Skeletal muscle tissue (tissue), 4 donors: ENCODE results near the gene ATP7B. TPM values are rescaled to one million over a fixed set of nuclear protein-coding genes. Genes with fewer than 3 reads are reported as not detected.

Source experiments
- H3K27ac ChIP-seq: one replicate; pipeline ENCODE4 v1.7.0; 2013; ENCODE audit warnings: mild to moderate bottlenecking, low read depth, low read length, inconsistent platforms
- H3K27me3 ChIP-seq, 3 donors: one replicate each; pipeline ENCODE4 v1.7.0; 2013; ENCODE audit warnings: low read length in 3 of 3; ENCODE audit not compliant: control insufficient read depth in 3 of 3, insufficient read depth in 3 of 3
- H3K36me3 ChIP-seq, 3 donors: one replicate each; pipeline ENCODE4 v1.7.0; 2013; ENCODE audit warnings: low read length in 3 of 3; ENCODE audit not compliant: control insufficient read depth in 3 of 3, insufficient read depth in 3 of 3
- H3K4me1 ChIP-seq, 3 donors: one replicate each; pipeline ENCODE4 v1.7.0; 2013; ENCODE audit warnings: low read length in 3 of 3, mild to moderate bottlenecking in 3 of 3; ENCODE audit not compliant: control insufficient read depth in 3 of 3, insufficient read depth in 3 of 3
- H3K4me3 ChIP-seq, 3 donors: one replicate each; pipeline ENCODE4 v1.7.0; 2013; ENCODE audit warnings: low read length in 3 of 3
- H3K9ac ChIP-seq, 3 donors: one replicate each; pipeline ENCODE4 v1.7.0; 2013; ENCODE audit warnings: low read length in 3 of 3, mild to moderate bottlenecking in 3 of 3, moderate library complexity in 2 of 3, low read depth in 1 of 3
- H3K9me3 ChIP-seq, 3 donors: one replicate each; pipeline ENCODE4 v1.7.0; 2013; ENCODE audit warnings: low read length in 3 of 3; ENCODE audit not compliant: control insufficient read depth in 3 of 3
- total RNA-seq: library from RNA; depleted of rRNA; stranded (reverse); fragments of >200 nt; gene quantifications from one replicate; pipeline ENCODE4 v1.2.3, GENCODE V29; 2014
- donor health status: Osteomylitis.

ATP7B gene
- total RNA-seq, 1 donor from 2014 or later = 6.3 TPM

DNA sequence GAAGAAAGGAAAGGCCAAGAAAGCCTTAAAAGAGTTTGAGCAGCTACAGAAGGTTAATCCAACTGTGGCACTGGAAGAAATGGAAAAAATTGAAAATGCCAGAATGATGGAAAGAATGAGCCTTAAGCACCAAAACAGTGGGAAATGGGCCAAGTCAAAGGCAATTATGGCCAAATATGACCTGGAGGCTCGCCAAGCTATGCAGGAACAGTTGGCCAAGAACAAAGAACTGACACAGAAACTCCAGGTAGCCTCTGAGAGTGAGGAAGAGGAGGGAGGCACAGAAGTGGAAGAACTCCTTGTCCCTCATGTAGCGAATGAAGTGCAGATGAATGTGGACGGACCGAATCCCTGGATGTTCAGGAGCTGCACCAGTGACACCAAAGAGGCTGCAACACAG, 18.3 kb upstream of the ATP7B start:
- no peak overlapping the region for H3K27ac ChIP-seq
- H3K4me3 ChIP-seq = no peak overlapping the region

DNA sequence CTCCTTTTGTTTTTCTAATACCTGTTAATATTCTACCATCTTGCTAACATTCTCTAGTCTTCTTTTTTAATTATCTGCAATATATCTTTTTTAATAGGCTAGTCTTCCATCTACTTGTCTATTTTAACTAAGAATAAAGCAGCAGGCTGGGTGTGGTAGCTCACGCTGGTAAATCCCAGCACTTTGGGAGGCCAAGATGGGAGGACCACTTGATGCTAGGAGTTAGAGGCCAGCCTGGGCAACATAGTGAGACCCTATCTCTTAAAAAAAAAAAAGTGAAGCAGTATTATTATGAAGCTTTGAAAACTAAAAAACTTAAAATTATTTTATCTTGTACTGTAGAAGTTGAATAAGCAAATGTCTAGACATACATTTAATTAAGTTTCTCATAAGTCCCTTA, 16.6 kb upstream of the ATP7B start:
- no peak overlapping the region for H3K9ac ChIP-seq
- peaks cover 0 to 4% (median 0%) of the 10 kb centered on the region in 3 donors for H3K4me1 ChIP-seq
- H3K27me3 ChIP-seq = no peaks in the 10 kb centered on the region
- H3K27ac ChIP-seq = no peak overlapping the region
- H3K36me3 ChIP-seq = peaks cover 4 to 21% (median 17%) of the 10 kb centered on the region in 3 donors
- no peak overlapping the region for H3K4me3 ChIP-seq
- H3K9me3 ChIP-seq = no peaks in the 10 kb centered on the region

More for the DNA sequence above, 18.3 kb upstream of the ATP7B start:
- H3K36me3 ChIP-seq = peaks cover 4 to 14% (median 8%) of the 10 kb centered on the region in 3 donors
- no peaks in the 10 kb centered on the region for H3K9me3 ChIP-seq
- no peaks in the 10 kb centered on the region for H3K27me3 ChIP-seq
- peaks cover 0 to 4% (median 0%) of the 10 kb centered on the region in 3 donors for H3K4me1 ChIP-seq
- H3K9ac ChIP-seq = no peak overlapping the region

DNA sequence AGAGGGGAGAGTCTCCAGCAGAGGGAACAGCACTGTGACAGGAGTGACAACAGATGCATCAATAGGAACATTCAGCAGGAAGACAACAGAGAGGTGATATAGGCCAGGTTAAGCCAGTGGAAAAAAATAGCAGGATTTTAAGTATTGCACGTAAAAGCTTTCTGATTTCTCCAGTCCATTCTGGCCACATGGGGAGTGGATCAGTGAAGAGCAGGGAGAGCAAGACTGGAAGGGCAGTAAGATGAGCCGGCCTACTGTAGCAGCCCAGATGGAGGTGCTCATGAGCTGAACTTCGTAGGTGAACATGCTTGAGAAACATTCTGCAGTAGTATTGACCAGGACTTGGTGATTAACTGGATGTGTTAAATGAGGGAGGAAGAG, 15.0 kb upstream of the ATP7B start:
- peaks cover 0 to 4% (median 0%) of the 10 kb centered on the region in 3 donors for H3K4me1 ChIP-seq
- H3K27me3 ChIP-seq = no peaks in the 10 kb centered on the region
- H3K4me3 ChIP-seq = no peak overlapping the region
- H3K36me3 ChIP-seq = peaks cover 6 to 25% (median 17%) of the 10 kb centered on the region in 3 donors
- no peaks in the 10 kb centered on the region for H3K9me3 ChIP-seq
- H3K9ac ChIP-seq = no peak overlapping the region
- H3K27ac ChIP-seq = no peak overlapping the region

DNA sequence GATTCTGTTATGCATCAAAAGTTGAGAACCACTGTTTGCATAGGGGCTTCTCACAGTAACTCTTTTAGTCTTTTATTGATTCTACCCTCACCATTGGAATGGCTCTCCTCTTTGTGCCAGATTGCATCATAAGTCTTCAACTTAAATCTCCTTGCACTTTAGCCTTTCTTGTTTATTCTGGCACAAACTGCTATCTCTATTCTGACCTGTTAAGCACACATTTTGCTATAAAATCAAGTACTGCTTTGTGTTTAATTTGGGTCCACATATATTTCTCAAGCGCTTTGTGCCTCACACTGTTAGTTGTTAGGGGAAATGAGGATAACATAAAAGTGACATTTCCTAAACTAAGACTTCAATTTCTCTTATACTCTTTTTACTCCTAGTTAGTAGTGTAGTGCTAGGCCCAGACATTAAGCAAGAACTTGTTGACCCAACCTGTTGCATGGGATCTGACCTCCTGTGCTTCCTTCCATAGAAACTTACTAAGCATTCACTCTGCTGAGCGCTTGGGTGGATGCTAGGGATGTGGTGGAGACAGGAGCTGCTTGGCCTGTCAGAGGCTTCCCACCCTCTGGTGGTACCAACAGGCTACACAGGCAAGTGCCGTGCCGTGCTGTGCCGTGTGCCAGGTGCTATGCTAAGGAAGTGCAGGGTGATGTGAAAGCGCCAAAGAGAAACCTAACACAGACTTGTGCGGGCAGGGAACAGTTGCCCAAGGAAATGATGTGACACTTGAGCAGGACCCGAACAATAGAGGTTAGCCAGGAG, 14.4 kb upstream of the ATP7B start:
- Histone ChIP-seq H3K9me3 (no peaks in the 10 kb centered on the region), H3K4me3 (no peak overlapping the region), H3K27ac (no peak overlapping the region), H3K27me3 (no peaks in the 10 kb centered on the region), H3K9ac (no peak overlapping the region), H3K36me3 (peaks cover 6 to 29% (median 18%) of the 10 kb centered on the region in 3 donors), H3K4me1 (peaks cover 0 to 4% (median 0%) of the 10 kb centered on the region in 3 donors)

DNA sequence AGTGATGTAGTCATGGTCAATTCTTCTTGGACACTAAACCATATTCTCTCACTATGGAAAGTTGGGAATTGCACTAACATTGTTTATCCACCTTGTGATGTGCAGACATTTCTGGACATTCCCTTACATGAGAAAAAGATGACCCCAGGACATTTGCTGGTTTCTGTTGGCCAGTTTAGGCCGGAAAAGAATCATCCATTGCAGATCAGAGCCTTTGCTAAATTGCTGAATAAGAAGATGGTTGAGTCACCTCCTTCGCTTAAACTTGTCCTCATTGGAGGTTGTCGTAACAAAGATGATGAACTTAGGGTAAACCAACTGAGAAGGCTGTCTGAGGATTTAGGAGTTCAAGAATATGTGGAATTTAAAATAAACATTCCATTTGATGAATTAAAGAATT, 13.2 kb upstream of the ATP7B start, which contains the start of gene UTP14C:
Gene UTP14C, plus strand, starts transcription at position 211 of the 400 bp plus-strand sequence. CDS start 4,114 bp downstream, outside the sequence.
- Histone ChIP-seq H3K36me3 (peaks cover 6 to 40% (median 28%) of the 10 kb centered on the region in 3 donors), H3K9ac (no peak within 1 kb of the TSS), H3K4me3 (no peak within 1 kb of the TSS), H3K4me1 (peaks cover 0 to 4% (median 0%) of the 10 kb centered on the region in 3 donors), H3K27me3 (no peaks in the 10 kb centered on the region), H3K27ac (no peak within 1 kb of the TSS), H3K9me3 (no peaks in the 10 kb centered on the region)

DNA sequence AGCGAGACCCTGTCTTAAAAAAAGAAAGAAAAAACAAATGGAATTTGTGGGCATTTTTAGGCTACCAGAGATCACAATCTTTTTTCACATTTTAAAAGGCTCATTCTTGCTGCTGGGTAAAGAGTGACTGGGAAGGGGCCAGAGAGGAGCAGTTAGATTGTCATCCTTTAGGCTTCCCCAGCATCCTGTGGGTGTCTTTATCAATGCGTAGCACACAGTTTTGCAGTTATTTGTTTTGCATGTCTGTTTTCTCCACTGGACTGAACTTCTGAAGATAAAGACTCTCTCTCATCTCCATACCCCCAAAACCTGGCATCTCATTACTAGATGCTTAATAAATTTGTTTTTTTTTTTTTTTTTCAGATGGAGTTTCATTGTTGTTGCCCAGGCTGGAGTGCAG, 11.1 kb upstream of the ATP7B start:
- peaks cover 9 to 37% (median 34%) of the 10 kb centered on the region in 3 donors for H3K36me3 ChIP-seq
- H3K27ac ChIP-seq = no peak overlapping the region
- H3K9me3 ChIP-seq = no peaks in the 10 kb centered on the region
- H3K9ac ChIP-seq = no peak overlapping the region
- H3K27me3 ChIP-seq = no peaks in the 10 kb centered on the region
- no peak overlapping the region for H3K4me3 ChIP-seq
- H3K4me1 ChIP-seq = peaks cover 0 to 4% (median 0%) of the 10 kb centered on the region in 3 donors

DNA sequence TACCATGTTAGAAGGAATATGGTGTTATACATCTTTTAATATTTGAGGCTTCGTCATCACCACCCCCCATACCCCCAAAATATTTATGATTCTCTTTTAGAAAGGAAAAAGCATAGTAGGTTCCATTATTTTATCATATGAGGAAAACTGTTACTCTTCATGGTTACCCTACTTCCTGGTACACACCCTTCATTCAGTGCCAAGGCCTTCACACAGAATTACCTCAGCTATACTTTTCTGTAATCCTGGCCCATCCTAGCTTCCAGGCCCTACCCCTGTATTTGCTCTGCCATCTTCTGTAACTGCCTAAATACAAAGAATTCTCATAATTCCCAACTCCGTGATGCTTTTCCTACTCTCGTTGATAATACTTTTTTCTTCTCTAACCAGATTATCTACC, 8.9 kb upstream of the ATP7B start:
- Histone ChIP-seq H3K27ac (no peak overlapping the region), H3K4me3 (no peak overlapping the region), H3K9me3 (no peaks in the 10 kb centered on the region), H3K36me3 (peaks cover 5 to 34% (median 30%) of the 10 kb centered on the region in 3 donors), H3K27me3 (no peaks in the 10 kb centered on the region), H3K9ac (no peak overlapping the region), H3K4me1 (no peaks in the 10 kb centered on the region)

DNA sequence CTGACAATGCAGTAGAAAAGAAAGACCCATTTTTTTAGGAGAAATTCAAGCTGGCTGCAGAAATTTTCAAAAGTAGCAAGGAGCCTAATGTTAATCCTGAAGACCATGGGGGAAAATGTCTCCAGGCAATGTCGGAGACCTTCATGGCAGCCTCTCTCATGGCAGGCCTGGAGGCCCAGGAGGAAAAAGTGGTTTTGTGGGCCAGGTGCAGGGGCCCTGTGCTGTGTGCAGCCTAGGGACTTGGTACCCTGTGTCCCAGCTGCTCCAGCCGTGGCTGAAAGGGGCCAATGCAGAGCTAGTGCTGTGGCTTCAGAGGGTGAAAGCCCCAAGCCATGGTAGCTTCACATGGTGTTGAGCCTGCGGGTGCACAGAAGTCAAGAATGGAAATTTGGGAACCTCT, 5.0 kb upstream of the ATP7B start:
- Histone ChIP-seq H3K36me3 (peaks cover 3 to 18% (median 17%) of the 10 kb centered on the region in 3 donors), H3K9me3 (no peaks in the 10 kb centered on the region), H3K27ac (no peak overlapping the region), H3K4me1 (peaks cover 0 to 8% (median 5%) of the 10 kb centered on the region in 3 donors), H3K4me3 (no peak overlapping the region), H3K27me3 (no peaks in the 10 kb centered on the region), H3K9ac (no peak overlapping the region)

DNA sequence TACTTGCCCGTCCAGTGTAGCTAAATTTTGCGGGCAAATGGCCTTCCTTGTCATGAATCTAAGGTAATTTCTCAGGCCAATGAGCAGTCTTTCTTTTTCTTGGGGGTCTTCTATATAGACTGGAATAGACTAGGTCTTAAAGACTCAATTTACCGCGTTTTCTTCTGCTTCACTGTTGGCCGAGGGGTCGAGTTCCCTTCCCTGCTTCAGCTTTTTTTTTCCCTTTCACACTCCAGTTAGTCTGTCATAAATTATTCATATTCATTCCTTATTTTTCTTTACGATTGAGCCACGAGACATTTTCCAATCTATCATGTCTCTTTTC, 1.2 kb upstream of the ATP7B start:
- H3K9me3 ChIP-seq = no peaks in the 10 kb centered on the region
- peak overlapping the region; percentile 71 for H3K27ac ChIP-seq
- peak overlapping the region; percentile 83 to 94 (median 86) for H3K9ac ChIP-seq
- peaks cover 4 to 12% (median 10%) of the 10 kb centered on the region in 3 donors for H3K4me1 ChIP-seq
- peaks cover 0 to 2% (median under 1%) of the 10 kb centered on the region in 3 donors for H3K36me3 ChIP-seq
- no peaks in the 10 kb centered on the region for H3K27me3 ChIP-seq
- H3K4me3 ChIP-seq = peak overlapping the region; percentile 96 to 99 (median 96)
